T-helper 2 cell treated with Interferon-gamma antibody and Interleukin-4, amounts not matched to agents 100 ng/mL and 5 ng/mL, for 36 hours (primary cell): Measurements from ENCODE around the gene C1QTNF9. TPM values are rescaled to one million over a fixed set of nuclear protein-coding genes. Genes with fewer than 3 reads are reported as not detected.
"Not testable (repeated sequence)": the region's sequence is repeated elsewhere in the genome, so short reads cannot be mapped to it uniquely, and the experiment has no call there.

ENCODE experiments used
- intact Hi-C: fragments of 100-400 bp; cut with micrococcal nuclease; formaldehyde crosslinking; loops from one replicate; pipeline ENCODE4 v1.15.1; 2023
- total RNA-seq: library from RNA; stranded (reverse); gene quantifications from 2 replicates; pipeline ENCODE4 v1.2.3, GENCODE V29; 2022

The C1QTNF9 gene, protein sequence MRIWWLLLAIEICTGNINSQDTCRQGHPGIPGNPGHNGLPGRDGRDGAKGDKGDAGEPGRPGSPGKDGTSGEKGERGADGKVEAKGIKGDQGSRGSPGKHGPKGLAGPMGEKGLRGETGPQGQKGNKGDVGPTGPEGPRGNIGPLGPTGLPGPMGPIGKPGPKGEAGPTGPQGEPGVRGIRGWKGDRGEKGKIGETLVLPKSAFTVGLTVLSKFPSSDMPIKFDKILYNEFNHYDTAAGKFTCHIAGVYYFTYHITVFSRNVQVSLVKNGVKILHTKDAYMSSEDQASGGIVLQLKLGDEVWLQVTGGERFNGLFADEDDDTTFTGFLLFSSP
- not detected in 2 replicates for total RNA-seq

DNA sequence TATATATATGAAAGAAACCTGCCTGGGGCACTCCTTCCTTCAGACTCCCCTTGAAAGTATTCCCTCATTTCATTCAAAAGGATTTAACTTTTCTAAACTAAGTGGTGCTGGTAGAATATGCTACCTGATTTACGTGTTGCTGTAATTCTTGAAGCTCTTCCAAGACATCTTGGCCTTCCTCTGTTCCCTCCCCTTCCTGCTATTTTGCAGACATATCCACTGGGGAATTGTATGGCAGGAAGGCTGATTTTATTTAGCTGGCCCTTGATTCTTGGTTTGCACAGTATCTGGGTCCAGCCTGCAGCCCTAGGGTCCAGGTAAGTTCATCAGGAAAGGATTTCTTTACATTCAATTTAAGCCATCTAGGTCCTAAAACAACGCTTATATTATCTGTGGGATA, at the start of gene C1QTNF9:
C1QTNF9 (plus strand) TSS at position 281 of the 400 bp plus-strand sequence. CDS start 6,424 bp downstream, outside the sequence.
- intact Hi-C loops, result not testable (repeated sequence)

GRCh38 chr13:24261566-24261965, 47.8 kb upstream of the C1QTNF9 start:
- intact Hi-C loops, result no loop called here

DNA sequence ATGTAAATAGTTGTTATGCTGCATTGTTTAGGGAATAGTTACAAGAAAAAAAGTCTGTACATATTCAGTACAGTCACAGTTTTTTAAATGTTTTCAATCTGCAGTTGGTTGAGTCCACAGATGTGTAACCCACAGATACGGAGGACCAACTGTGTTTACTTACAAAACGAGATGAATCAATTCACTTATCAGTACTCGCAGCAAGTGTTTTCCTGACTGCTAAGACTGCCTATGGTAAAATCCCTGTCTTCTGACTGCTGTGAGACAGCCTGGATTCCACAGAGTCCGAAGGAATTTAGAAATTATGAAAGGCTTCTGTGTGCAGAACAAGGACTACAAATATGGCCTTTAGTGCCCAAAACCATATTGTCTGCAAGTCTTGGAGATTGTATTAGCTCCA, 45.7 kb upstream of the C1QTNF9 start:
- intact Hi-C loops, result loop anchor here (1.0 kb wide), 1 partner anchor 8 kb away; no protein-coding TSS in a partner anchor

GRCh38 chr13:24264976-24265375, 44.4 kb upstream of the C1QTNF9 start:
- intact Hi-C loops, result loop anchor here (5.0 kb wide), 1 partner anchor 103 kb away; the partner anchor contains the start of gene SPATA13

DNA sequence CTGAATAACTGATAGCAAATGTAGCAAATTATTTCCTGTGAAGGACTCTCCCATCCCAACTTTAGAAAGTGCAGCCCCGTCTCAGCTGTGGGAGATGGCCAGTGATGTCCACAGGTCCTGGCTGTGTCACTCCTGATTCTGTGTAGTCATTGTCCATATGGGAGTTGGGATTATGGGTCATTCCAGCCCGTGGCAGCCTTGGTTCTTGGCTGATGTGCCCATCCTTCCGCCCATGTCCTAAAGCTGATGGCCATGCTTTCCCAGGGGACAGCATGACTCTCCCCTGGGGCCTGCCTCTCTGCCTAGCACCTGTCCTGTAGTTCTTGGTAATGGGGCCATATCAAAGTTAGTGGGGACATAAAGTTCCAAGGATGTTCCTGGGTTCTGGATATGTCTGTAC, 43.9 kb upstream of the C1QTNF9 start:
- intact Hi-C loops, result loop anchor here (5.0 kb wide), 1 partner anchor 103 kb away; the partner anchor contains the start of gene SPATA13

GRCh38 chr13:24267274-24267673, 42.1 kb upstream of the C1QTNF9 start:
- intact Hi-C loops, result loop anchor here (1.0 to 5.0 kb wide), 2 partner anchors 13 to 105 kb away; partner anchors contain the start of gene SPATA13

DNA sequence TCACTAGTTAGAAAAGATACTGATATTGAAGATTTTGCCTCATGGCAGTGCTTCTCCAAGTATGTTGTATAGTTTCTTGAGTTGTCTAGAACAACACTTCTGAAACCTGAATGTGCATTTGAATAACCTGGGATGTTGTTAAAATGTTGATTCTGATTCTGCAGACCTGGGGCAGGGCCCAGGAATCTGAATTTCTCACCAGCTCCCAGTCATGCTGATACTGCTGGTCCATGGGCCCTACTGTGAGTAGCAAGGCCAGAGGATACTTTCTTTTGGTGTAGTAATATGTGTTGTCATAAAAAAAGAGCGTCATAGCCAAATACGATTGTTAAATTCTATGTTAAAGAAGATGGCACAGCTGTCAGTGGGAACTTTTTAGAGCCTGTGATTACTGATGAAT, 41.6 kb upstream of the C1QTNF9 start:
- intact Hi-C loops, result loop anchor here (1.0 to 5.0 kb wide), 2 partner anchors 14 to 106 kb away; partner anchors contain the start of gene SPATA13

- intact Hi-C loops, result loop anchor here (2.0 to 5.0 kb wide), 2 partner anchors 108 to 243 kb away; partner anchors contain the start of genes PARP4 and SPATA13
Measured at GRCh38 chr13:24269821-24270220, 39.6 kb upstream of the C1QTNF9 start.

GRCh38 chr13:24270639-24271141, 38.7 kb upstream of the C1QTNF9 start:
- intact Hi-C loops, result loop anchor here (1.0 to 2.0 kb wide), 3 partner anchors 7 to 242 kb away; partner anchors contain the start of gene PARP4

DNA sequence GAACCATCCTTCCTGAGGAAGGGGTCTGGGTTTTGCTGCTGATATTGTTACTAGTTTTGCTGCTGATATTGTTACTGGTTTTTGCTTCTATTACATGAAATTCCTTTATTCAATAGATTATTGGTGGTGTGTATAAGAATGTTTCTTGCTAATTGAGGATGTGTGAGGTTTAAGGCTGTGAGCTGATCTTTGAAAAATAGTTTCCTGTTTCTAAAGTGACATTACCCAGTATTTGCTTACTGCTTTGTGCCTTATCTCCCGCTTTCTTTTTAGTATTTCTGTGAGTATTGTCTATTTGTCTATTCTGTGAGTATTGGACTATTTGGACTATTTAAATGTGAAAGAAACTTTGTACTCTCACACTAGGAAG, 38.2 kb upstream of the C1QTNF9 start:
- intact Hi-C loops, result loop anchor here (1.0 to 2.0 kb wide), 3 partner anchors 8 to 242 kb away; partner anchors contain the start of gene PARP4

GRCh38 chr13:24271601-24272451, 37.6 kb upstream of the C1QTNF9 start:
- intact Hi-C loops, result loop anchor here (1.0 to 2.0 kb wide), 3 partner anchors 9 to 241 kb away; partner anchors contain the start of gene PARP4

GRCh38 chr13:24272452-24273161, 36.8 kb upstream of the C1QTNF9 start:
- intact Hi-C loops, result no loop called here

DNA sequence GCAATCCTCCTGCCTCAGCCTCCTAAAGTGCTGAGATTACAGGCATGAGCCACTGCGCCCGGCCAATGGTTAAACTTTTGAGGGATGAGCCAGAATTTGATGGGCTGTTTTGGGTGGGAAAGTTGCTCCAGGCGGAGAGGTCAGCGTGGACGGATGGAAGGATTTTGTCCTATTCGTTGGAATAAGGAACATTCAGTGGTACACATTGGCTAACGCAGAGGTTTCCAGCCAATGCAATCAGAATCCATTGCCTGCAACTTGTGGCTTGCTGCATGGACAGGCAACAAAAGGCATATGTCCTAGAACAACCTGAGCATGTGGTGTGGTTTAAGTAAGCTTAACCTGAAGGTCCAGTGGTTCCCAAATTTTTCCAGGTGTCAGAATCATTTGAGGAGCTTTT, 35.5 kb upstream of the C1QTNF9 start:
- intact Hi-C loops, result no loop called here

DNA sequence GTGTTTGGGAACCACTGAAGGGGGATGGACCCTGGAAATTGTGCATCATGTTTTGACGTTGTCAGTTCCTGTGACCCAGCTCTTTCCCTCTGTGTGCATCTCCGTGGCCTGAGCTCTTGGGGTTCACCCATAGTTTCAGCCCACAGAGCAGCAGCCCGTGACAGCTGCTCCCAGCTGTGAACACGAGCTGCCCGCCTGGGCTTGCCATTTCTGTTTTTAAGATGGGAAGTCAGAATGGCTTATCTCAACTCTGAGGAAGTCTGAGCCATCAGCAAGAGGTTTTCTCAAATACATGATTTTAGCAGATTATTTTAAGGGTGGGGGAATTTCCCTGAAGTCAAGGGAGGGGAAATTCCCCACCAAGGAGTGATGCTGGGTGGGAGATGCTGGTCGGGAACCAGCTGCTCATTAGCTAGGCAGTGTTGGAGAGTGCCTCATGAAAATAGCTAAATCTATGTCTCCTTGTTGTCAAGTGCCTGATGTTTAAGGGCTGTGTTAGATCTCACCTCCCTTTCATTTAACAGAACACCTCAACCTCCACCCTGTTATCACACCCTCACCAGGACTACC, 34.8 kb upstream of the C1QTNF9 start:
- intact Hi-C loops, result no loop called here

DNA sequence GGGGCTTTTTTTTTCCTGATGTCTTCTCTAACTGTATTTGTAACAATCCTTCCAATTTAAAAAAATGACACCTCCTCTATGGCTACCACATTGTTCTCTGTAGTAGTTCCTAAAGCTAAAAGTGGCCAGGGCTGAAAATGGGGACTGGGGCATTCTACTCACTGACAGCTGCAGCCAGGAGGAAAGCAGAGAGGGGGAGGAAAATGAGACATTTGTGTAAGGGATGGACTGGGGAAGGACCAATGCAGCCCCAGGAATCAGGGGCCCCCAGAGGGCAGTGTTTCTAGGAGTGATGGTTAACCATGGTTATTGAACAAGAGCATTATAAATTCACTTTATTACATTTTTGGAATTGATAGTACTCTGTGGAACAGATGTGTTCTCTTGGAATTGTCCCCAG, 34.3 kb upstream of the C1QTNF9 start:
- intact Hi-C loops, result no loop called here

- intact Hi-C loops, result no loop called here
Measured at GRCh38 chr13:24276306-24276705, 33.1 kb upstream of the C1QTNF9 start.

DNA sequence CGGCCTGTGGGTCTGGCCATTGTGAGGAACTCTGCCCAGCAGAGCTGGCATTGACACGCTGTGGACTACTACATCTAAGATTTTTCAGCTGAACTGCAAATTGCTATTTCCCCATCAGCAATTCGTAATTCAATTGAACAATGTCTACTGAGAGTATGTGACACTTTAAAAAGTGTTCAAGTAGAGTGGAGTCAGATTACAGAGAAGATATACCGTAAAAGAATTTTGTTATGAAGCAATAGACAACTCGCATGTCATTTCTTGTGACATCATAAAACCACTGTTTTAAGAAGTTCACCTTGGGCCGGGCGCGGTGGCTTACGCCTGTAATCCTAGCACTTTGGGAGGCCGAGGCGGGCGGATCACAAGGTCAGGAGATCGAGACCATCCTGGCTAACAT, 32.5 kb upstream of the C1QTNF9 start:
- intact Hi-C loops, result no loop called here

DNA sequence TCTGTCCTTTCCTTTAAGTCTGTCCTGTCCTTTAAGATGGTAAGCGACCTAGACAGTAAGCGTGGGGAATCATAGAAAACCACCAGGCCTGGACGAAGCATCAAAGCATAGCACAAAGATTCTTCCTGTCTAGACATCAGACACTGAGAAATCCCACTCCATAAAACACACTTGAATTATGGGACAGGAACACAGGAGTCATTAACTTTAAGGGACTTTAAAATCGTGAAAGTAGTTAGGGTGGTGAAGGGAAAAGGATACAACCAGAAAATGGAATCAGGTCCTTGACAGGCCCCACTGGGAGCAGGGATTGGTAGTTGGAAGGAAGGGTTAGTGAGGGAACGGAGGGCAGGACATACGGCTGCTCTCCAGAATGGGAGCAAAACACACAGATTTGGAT, 31.6 kb upstream of the C1QTNF9 start:
- intact Hi-C loops, result no loop called here

DNA sequence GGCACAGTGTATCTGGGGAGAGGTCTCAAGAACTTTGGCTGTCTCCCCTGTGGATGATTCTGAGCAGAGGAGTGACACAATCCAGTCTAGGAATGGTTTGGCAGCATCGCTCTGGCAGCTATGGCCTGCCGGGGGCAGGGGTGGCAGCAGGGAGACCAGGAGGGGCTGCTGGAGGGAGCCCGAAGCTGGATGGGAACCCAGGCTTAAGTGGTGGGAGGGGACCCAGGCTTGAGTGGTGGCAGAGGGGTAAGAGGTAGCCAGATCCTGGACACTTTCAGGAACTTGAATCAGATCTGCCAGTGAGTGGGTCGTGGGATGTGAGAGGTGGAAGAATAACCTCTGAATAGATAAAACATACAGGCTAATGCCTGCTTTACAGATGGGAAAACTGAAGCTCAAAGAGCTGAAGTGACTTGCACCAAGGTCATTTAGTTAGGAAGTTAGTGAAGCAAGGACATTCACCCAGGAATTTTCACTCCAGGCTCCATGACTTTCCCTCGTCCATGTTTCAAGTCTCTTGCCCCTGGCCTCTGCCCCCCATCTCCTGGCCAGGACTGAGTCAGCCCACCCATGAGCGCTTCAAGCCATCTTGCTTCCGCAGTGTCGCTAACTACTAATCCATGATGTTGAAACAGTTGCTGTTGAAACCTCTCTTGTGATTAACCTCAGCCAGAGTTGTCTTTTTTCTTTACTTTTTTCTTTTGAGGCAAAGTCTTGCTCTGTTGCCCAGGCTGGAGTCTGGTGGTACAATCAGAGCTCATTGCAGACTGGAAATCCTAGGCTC, 29.9 kb upstream of the C1QTNF9 start:
- intact Hi-C loops, result no loop called here

DNA sequence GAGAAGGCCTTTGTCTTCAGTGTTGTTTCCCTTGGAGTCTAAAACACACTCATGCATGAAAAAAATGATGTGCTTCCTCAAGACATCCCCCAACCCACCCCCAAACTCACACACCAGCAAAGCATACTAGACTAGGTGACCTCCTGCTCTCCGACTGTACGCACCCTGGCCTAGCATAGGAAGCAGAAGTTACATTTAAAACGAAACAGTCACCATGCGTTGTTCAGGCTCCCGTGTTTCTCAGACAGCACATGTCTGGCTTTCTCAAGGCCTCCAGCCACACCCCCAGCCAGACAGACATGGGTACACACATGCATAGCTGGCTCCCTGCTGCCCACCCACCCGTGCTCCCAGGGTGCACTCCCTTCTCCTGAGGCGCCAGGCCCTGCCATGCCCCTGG, 28.7 kb upstream of the C1QTNF9 start:
- intact Hi-C loops, result no loop called here
